Activated CD8-positive, alpha-beta memory T cell treated with anti-CD3 and anti-CD28 coated beads, Interleukin-2, amount 50 U/mL, for 1 hour (primary cell): ENCODE data around the gene ACOT12.
"Not testable (repeated sequence)": the region's sequence is repeated elsewhere in the genome, so short reads cannot be mapped to it uniquely, and the experiment has no call there.

Source experiments
- DNase-seq: peaks from one replicate; pipeline ENCODE4 v3.0.0-alpha.2; 2020; ENCODE audit errors: extremely low read depth

ACOT12 gene

DNA sequence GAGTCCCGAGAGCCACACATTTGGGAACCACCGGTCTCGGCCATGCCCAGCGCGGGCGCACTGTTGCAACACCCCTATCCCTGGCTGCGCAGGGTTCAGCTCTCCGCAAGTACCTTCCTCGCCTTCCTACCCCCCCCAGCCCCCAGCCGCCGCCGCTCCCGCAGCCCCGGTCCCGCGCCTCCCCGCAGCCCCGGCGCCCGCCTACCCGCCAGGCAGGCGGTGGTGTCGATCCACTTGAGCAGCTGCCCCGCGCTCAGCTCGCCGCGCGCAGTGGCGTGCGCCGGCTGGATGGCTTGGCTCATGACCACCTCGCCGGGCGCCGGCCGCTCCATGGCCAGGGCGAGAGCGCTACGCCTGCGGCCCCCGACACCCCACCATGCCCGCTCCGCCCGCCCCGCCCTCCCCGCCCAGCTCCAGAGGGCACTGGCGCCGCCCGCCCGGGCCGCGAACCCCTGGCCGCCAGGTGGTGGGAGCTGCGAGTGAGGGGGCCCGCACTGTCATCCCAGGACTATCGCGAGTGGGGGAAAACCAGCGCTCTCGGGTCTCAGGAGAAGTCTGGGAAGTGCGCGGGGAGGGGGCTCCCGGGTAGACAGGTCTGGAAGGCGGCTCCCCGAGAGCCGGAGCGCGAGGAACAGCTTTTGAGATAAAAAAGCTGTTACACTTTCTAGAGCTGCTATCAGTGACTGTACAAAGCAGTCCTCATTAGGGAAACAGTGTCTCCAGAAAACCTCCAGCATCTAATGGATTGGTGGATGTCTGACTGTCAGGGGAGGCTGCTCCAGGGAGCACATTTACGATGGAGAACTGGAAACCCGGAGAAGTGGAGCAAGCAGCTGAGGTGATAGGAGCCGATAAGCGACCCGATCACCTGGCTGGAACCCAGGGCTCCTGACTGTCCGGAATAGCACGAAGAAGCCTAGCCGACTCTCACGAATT lies at the start of gene ACOT12:
TSS of gene ACOT12 (minus strand) at position 352 of the 936 bp plus-strand sequence. CDS start at position 332, 20 bp downstream.
- DNase-seq = no peak

GRCh38 chr5:81435023-81435422 lies 41.1 kb upstream of the ACOT12 start:
- no peak for DNase-seq

GRCh38 chr5:81429985-81430384 lies 36.1 kb upstream of the ACOT12 start:
- DNase-seq = no peak

- no peak for DNase-seq
These were observed 35.4 kb upstream of the ACOT12 start for GRCh38 chr5:81429363-81429762.

DNA sequence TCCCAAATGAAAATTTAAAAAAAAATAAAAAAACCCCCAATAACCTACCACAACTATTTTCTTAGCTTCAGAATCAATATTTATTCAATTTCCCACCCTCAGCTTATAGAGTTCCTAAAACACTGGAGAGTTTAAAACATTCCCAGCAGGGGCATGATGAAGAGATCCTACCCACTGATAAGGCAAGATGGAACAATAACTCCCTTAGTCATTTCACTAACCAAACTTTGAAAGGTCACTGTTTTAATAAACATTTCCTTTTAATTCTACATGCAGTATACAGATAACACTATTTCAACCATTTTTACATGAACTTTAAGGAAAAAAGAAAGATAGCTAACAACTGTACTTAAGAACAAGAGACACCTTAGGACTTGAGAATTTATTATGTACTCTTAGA lies 34.9 kb upstream of the ACOT12 start:
- DNase-seq = no peak

GRCh38 chr5:81428446-81428845 lies 34.5 kb upstream of the ACOT12 start:
- no peak for DNase-seq

GRCh38 chr5:81427566-81427965 lies 33.6 kb upstream of the ACOT12 start:
- DNase-seq = no peak

- DNase-seq = no peak
These were observed 32.6 kb upstream of the ACOT12 start for GRCh38 chr5:81426359-81427030.

GRCh38 chr5:81425569-81425968 lies 31.6 kb upstream of the ACOT12 start:
- DNase-seq = no peak

DNA sequence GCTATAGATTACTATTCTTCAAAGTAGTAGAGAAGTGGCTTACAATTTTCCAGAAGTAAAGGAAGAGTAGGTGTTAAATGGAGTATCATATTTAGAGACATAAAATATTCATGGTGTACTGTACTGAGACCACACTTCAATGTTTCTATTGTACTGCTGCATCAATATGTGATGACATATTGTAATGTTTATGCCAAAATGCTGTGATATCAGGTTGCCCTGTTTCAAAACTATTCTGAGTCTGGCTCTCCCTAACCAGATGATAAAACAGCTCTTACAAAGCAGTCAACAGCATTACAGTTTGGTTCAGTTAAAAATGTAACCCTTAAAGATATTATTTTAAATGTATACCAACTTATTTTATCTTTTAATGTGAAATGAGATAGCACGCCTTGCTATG lies 30.8 kb upstream of the ACOT12 start:
- no peak for DNase-seq

DNA sequence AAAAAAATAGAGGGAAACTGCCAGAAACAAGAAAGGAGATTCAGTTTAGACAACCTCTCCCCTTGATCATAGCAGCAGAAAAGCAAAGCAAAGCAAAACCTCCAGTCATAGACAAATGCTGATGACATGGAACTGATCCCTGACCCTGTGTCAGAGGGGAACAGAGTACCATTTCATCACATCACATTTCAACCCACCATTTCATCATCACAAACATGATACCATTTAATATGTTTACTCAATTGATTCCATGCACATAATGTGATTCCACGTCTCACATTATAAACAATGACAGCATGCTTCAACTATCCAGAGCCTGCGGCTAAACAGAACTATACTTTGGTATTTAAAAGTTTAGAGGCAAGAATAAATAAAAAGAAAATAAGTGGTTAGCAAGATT lies 28.7 kb upstream of the ACOT12 start:
- no peak for DNase-seq

- no peak for DNase-seq
These were observed 26.2 kb upstream of the ACOT12 start for GRCh38 chr5:81420039-81420667.

GRCh38 chr5:81418606-81419005 lies 24.7 kb upstream of the ACOT12 start:
- DNase-seq = no peak

- no peak for DNase-seq
These were observed 23.1 kb upstream of the ACOT12 start for GRCh38 chr5:81417052-81417451.

GRCh38 chr5:81409896-81410295 lies 16.0 kb upstream of the ACOT12 start:
- DNase-seq = no peak

DNA sequence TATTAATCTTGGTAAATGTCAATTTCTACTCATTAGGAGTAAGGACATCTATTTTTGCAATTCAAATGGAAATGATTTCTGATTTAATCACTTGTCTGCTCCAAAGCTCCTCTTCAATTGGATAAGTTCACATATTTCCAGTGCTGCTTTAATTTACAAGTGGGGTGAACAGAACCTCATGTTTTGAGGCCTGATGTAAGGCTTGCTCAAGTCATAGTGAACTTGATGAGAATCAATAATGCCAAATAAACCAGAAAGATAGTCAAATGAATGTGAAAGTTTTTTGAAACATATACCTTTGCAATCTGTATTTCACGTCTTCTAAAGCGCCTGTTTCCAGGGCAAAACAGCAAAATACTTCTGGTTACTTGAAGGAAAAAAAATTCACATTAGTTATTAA lies 15.4 kb upstream of the ACOT12 start:
- DNase-seq = no peak

DNA sequence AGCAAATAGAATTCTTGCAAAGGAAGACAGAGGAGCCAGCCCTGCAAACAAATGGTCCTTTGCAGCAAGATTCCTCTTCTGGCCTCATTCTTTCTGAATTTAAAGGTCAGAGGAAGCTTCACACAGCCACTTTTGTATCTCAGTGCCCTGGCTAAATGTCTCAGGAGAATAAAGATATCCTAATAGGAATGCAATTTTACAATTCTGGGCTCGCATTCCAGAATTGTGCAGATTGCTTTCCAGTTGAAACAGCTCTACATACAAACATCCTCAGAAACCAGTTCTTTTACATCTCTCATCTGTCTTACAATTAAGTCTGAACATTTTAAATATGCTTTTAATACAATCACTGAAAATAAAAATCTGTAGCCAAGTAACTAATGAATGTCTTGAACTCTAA lies 14.6 kb upstream of the ACOT12 start:
- DNase-seq = no peak

- not testable (repeated sequence) for DNase-seq
These were observed 13.9 kb upstream of the ACOT12 start for GRCh38 chr5:81407811-81408210.

DNA sequence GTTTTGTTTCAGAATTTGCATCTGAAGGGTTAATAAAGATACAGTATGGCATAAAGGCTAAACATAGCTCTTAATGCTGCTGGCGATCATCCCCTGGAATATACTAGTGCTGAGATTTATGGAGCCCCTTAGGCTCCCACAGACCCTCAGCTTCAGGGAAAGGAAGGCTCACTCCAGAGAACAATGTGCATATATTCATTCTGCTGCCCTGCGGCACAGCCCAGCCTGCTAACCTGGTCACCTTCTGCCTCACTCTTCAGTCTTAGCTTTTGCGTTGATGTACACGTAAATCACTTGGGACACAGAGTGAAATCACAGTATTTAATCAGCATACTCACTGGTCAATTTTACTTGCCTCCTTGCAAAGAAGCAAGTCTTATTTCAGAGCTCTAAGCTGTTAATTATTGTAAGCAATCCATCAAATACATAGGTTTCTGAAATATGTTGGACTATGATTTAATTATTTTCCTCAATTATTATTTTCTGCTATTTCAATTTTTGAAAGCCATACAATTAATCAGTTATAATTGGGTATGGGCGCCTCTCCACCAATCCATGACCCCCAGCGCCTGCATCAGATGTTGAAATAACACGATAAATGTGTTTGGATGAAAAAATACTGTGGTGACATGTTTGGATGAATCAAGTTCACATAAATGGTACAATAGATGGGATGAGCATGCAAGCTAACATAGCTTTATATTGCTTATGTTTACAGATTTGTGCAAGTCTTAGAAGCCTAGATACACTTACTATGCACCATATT lies 11.4 kb upstream of the ACOT12 start:
- DNase-seq = no peak

- no peak for DNase-seq
These were observed 8.4 kb upstream of the ACOT12 start for GRCh38 chr5:81402192-81402930.

DNA sequence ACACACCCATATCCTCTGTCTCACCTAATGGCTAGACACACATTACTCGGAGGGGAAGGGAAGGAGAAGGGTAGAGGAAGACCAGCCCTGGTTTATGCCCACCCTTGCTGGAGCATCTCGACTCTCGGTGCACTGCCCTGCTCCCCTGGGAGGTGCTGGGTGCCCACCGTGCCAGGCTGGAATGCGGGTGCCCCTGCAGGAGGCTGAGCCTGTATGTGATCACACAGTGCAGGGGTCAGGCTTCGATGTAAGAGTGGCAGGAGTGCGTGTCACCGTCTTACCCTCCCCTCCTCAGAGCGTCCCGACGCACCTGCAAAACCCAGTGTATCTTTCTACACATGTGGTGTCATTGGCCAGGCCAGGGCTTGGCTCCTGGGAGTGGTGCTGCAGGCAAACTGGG lies 7.3 kb upstream of the ACOT12 start:
- no peak for DNase-seq
